ENCODE data around the gene CPED1. TPM values are rescaled to one million over a fixed set of nuclear protein-coding genes. Genes with fewer than 3 reads are reported as not detected.

Gene CPED1
- total and polyA plus RNA-seq, 7 donors: 1.2 to 120 (median 79.6) TPM

DNA sequence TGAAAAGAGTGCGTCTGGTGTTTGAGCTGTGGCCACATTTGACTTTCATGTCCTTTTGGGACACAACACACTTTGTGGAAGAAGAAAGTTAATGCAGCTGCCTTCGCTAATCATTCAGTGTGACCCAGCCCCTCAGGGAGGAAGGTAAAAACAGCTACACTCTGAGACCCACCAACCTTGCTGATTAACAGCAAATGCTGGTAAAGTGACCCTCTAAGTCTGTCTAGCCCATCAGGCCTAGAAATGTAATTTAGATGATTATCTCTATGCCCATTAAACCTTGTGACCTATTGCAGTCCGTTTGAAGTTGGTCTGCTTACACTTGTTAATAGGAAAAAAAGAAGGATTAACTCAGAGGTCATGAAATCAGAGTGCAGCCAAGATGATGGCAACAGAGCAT is 178.4 kb downstream of the CPED1 start:
- Histone ChIP-seq H3K4me1 (peaks cover 0 to 36% (median 17%) of the 10 kb centered on the region in 4 donors), H3K27ac (no peak overlapping the region), H3K36me3 (no peaks in the 10 kb centered on the region), H3K9me3 (no peaks in the 10 kb centered on the region), H3K4me3 (no peak overlapping the region), H3K27me3 (no peaks in the 10 kb centered on the region)
- WGBS, 2 donors: 66 to 77% methylated on average over 3 of the region's 3 CpGs
- no peak for DNase-seq
- no peak for TF ChIP-seq EP300 (IDR thresholded peaks at IDR 0.05)
- TF ChIP-seq POLR2AphosphoS5 (IDR thresholded peaks at IDR 0.05): no peak
- intact Hi-C loops (cut with DNase I): no loop called here

GRCh38 chr7:121167971-121168370 is 179.5 kb downstream of the CPED1 start:
- WGBS, 2 donors: 91 to 97% methylated on average over 9 of the region's 9 CpGs
- no peak overlapping the region for H3K27ac ChIP-seq
- no peak for TF ChIP-seq CTCF (IDR thresholded peaks at IDR 0.05)
- TF ChIP-seq EP300 (IDR thresholded peaks at IDR 0.05): no peak
- no peak for TF ChIP-seq POLR2AphosphoS5 (IDR thresholded peaks at IDR 0.05)
- no peak for TF ChIP-seq POLR2A (IDR thresholded peaks at IDR 0.05)
- no peaks in the 10 kb centered on the region for H3K36me3 ChIP-seq
- no peaks in the 10 kb centered on the region for H3K27me3 ChIP-seq
- no peaks in the 10 kb centered on the region for H3K9me3 ChIP-seq
- no peak overlapping the region for H3K4me3 ChIP-seq
- H3K4me1 ChIP-seq: peaks cover 0 to 36% (median 17%) of the 10 kb centered on the region in 4 donors
- DNase-seq: no peak
- intact Hi-C loops (cut with DNase I): no loop called here

DNA sequence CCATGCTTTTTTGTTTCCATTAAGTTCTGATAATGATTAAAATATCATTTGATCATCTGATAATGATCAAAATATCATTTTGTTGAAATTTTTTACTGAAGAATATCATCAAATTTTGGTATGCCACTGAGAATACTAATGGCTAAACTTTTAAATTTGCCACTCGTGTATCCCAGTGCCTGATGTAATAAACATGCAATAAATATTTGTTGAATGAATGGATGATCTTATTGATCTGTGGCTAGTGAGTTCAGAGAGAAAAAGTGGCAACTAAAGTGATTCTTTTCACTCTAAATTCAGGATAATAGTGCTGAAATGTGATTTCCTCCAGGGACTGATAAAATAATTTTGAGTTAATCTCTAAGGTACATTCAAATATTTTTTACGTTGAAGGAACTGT is 181.0 kb downstream of the CPED1 start:
- Histone ChIP-seq H3K9me3 (no peaks in the 10 kb centered on the region), H3K27me3 (no peaks in the 10 kb centered on the region), H3K36me3 (no peaks in the 10 kb centered on the region), H3K27ac (no peak overlapping the region), H3K4me3 (no peak overlapping the region), H3K4me1 (peaks cover 0 to 24% (median 4%) of the 10 kb centered on the region in 4 donors)
- intact Hi-C loops (cut with DNase I): no loop called here
- 76 to 81% methylated on average over 2 of the region's 2 CpGs for WGBS, 2 donors
- no peak for DNase-seq
- TF ChIP-seq EP300 (IDR thresholded peaks at IDR 0.05) (no peak), POLR2A (IDR thresholded peaks at IDR 0.05) (no peak), POLR2AphosphoS5 (IDR thresholded peaks at IDR 0.05) (no peak), CTCF (IDR thresholded peaks at IDR 0.05) (no peak)

GRCh38 chr7:121172484-121172883 is 184.0 kb downstream of the CPED1 start:
- TF ChIP-seq POLR2A (IDR thresholded peaks at IDR 0.05): no peak
- TF ChIP-seq EP300 (IDR thresholded peaks at IDR 0.05): no peak
- no peak for TF ChIP-seq CTCF (IDR thresholded peaks at IDR 0.05)
- TF ChIP-seq POLR2AphosphoS5 (IDR thresholded peaks at IDR 0.05): no peak
- H3K4me1 ChIP-seq: no peaks in the 10 kb centered on the region
- intact Hi-C loops (cut with DNase I): no loop called here
- no peaks in the 10 kb centered on the region for H3K9me3 ChIP-seq
- WGBS, 2 donors: 92 to 94% methylated on average over 1 of the region's 1 CpG
- H3K27ac ChIP-seq: no peak overlapping the region
- H3K4me3 ChIP-seq: no peak overlapping the region
- DNase-seq: no peak
- H3K36me3 ChIP-seq: no peaks in the 10 kb centered on the region
- H3K27me3 ChIP-seq: no peaks in the 10 kb centered on the region

DNA sequence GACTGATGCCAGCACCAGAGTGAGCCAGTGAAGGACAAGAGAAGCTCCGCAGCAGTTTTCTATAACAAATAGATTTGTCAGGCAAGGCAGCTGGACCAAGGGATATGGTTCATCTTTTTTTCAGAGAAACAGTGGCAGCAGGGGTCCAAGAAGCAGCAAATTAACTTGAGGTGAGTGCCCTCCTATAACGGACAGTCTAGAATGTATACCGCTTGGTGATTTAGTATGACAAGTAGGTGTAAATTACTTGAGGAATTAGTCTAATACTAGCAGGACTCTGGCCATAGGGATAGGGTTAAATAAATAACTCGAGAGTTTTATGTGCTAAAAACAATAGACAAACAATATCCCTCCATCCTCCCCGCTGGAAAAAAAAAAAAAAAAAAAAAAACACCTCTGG is 187.3 kb downstream of the CPED1 start:
- WGBS, 2 donors: 77 to 83% methylated on average over 5 of the region's 5 CpGs
- Histone ChIP-seq H3K36me3 (no peaks in the 10 kb centered on the region), H3K27ac (no peak overlapping the region), H3K4me3 (no peak overlapping the region), H3K27me3 (no peaks in the 10 kb centered on the region), H3K9me3 (no peaks in the 10 kb centered on the region), H3K4me1 (peaks cover 0 to 6% (median 2%) of the 10 kb centered on the region in 4 donors)
- TF ChIP-seq POLR2A (IDR thresholded peaks at IDR 0.05) (no peak), EP300 (IDR thresholded peaks at IDR 0.05) (no peak), CTCF (IDR thresholded peaks at IDR 0.05) (no peak), POLR2AphosphoS5 (IDR thresholded peaks at IDR 0.05) (no peak)
- intact Hi-C loops (cut with DNase I): no loop called here
- no peak for DNase-seq
